Lung microvascular endothelial cell (primary cell): ENCODE measurements around the gene RSBN1. TPM values are rescaled to one million over a fixed set of nuclear protein-coding genes. Genes with fewer than 3 reads are reported as not detected.
"Not testable (repeated sequence)": the region's sequence is repeated elsewhere in the genome, so short reads cannot be mapped to it uniquely, and the experiment has no call there.

Experiments
- DNase-seq, 2 donors: peaks; one replicate each; pipeline versions ENCODE4 v3.0.0 to v3.0.0-alpha.2; 2010; ENCODE audit warnings: low read depth in 2 of 2
- total RNA-seq: library from RNA; depleted of rRNA; stranded (reverse); fragments of >200 nt; gene quantifications from 2 replicates; pipeline ENCODE4 v1.2.1, GENCODE V29; 2014

RSBN1 gene
- total RNA-seq, 1 donor from 2014 or later: 9.7 TPM

DNA sequence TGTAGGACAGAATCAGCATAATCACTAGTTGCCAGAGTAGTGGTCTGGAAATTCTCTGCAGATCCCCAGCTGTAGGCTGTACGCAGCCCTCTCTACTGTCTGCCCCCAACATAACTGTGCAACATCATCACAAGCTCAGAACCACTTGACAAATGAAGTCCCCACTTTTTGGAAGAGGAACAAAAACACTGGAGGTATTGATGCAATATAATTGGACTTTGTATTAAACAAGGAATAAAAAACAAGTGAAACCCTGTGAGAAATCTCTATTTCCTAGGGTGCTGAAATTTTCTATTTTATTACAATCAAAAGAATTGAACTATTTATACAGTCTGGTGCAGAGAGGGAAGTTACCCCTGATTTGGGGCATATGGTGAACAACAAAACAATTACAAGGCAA is 68.2 kb downstream of the RSBN1 start:
- no peak for DNase-seq

GRCh38 chr1:113742515-113742914 is 69.8 kb downstream of the RSBN1 start:
- DNase-seq: no peak

- DNase-seq: no peak
Observed at GRCh38 chr1:113734357-113735055, 77.8 kb downstream of the RSBN1 start.

- DNase-seq: no peak
Observed at GRCh38 chr1:113732802-113733201, 79.5 kb downstream of the RSBN1 start.

DNA sequence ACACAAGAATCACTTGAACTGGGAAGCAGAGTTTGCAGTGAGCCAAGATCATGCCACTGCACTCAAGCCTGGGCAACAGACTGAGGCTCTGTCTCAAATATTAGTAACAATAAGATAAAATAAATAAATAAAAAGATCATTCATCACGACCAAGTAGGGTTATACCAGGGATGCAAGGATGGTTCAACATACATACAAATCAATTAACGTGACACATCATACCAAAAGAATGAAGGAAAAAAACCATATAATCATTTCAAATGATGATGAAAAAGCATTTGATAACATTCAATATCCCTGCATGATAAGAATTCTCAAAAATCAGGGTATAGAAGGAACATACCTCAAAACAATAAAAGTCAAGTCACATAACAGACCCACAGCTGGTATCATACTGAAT is 91.3 kb downstream of the RSBN1 start:
- no peak for DNase-seq

- DNase-seq: not testable (repeated sequence)
Observed at GRCh38 chr1:113718621-113719020, 93.7 kb downstream of the RSBN1 start.

DNA sequence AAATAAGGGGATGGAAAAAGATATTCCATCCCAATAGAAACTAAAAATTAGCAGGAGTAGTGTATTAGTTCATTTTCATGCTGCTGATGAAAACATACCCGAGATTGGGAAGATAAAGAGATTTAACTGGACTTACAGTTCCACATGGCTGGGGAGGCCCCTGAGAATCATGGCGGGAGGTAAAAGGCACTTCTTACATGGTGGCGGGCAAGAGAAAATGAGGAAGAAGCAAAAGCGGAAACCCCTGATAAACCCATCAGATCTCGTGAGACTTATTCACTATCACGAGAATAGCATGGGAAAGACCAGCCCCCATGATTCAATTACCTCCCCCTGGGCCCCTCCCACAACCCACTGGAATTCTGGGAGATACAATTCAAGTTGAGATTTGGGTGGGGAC is 94.8 kb downstream of the RSBN1 start:
- DNase-seq: not testable (repeated sequence)

DNA sequence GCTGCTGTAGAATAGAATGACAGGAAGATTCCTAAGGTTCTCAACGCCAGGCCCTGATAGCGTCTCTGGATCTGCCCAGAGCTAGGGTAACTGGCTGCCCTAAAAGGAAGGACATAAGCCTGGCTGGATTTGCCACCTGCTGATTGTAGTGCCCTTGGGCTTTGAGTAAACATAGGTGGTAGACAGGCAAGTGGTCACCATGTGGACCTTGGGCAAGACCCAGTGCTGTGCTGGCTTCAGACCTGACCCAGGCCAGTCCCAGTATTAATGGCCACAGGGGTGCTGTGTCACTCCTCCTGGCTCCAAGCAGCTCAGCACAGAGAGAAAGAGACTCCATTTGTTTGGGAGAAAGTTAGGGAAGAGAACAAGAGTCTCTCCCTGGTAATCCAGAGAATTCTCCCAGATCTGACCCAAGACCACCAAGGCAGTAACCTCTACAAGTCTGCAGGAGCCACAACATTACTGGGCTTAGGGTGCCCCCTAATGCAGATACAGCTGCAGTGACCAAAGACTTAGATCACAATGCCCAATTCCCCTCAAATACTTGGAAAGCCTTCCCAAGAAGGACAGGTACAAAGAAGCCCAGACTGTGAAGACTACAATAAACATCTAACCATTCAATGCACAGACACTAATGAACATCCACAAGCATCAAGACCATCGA is 97.5 kb downstream of the RSBN1 start:
- DNase-seq: no peak

Other genes with a start within 250 kb of the RSBN1 start
- 25.9 and 34.7 TPM in 2 replicates for gene PHTF1, start 53.0 kb downstream of the RSBN1 start, total RNA-seq
- gene PTPN22, start 59.2 kb upstream of the RSBN1 start, total RNA-seq: under 0.01 and 0.44 TPM in 2 replicates
- under 0.01 and 0.22 TPM in 2 replicates for gene BCL2L15, start 75.1 kb upstream of the RSBN1 start, total RNA-seq
- gene AP4B1, start 92.3 kb upstream of the RSBN1 start, total RNA-seq: 13.5 and 17.5 TPM in 2 replicates
- 1.4 and 1.5 TPM in 2 replicates for gene DCLRE1B, start 92.8 kb upstream of the RSBN1 start, total RNA-seq
- 23.5 and 41.9 TPM in 2 replicates for gene HIPK1, start 116.8 kb upstream of the RSBN1 start, total RNA-seq
- 5.8 and 8.7 TPM in 2 replicates for gene OLFML3, start 167.0 kb upstream of the RSBN1 start, total RNA-seq